PFSK-1 (cell line): ENCODE measurements around the gene ECE2.

Source experiments
- POLR2AphosphoS5 ChIP-seq: IDR thresholded peaks from 2 replicates; pipeline ENCODE4 v1.6.1; 2012; ENCODE audit warnings: low read depth, mild to moderate bottlenecking, control low read depth, low read length, moderate library complexity
- TAF1 ChIP-seq: IDR thresholded peaks from 2 replicates; pipeline ENCODE4 v1.6.1; 2012; ENCODE audit warnings: low read length, control low read depth, borderline replicate concordance; ENCODE audit not compliant: insufficient read depth

DNA sequence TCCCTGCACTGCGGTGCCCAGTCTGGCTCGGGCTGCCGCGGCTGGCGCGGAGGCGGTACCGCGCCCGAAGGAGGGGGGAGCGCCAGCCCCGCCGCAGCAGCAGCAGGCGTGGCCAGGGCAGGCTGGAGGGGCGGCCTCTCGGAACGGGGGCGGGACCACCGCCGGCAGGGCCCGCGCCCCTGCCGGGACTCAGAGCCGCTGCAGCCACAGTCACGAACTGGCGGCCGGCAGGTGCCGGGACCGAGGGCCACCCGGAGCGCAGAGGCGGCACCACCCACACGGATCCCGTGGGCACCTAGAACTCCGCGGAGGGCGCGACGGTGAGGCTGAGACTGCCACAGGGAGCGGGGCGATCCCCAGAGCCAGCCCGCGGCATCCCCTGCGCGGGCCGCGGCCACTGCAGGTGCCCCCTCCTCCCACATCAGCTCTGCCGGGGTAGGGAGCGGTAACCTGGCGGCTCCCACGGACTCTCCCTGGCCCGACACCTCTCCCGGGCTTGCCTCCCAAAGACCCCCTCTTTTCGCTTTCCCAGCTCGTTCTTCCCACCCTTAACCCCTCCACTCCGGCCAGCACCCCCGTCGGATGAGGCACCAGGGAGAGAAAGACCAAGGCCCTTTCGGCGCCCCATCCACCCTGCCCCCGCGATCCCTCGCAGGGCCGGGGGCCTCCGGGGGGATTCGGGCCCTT is 46.3 kb upstream of the ECE2 start, which contains the start of gene VWA5B2:
- no peak for TF ChIP-seq TAF1
- TF ChIP-seq POLR2AphosphoS5: no peak
